ENCODE results near the gene MUC4.

The MUC4 gene, protein sequence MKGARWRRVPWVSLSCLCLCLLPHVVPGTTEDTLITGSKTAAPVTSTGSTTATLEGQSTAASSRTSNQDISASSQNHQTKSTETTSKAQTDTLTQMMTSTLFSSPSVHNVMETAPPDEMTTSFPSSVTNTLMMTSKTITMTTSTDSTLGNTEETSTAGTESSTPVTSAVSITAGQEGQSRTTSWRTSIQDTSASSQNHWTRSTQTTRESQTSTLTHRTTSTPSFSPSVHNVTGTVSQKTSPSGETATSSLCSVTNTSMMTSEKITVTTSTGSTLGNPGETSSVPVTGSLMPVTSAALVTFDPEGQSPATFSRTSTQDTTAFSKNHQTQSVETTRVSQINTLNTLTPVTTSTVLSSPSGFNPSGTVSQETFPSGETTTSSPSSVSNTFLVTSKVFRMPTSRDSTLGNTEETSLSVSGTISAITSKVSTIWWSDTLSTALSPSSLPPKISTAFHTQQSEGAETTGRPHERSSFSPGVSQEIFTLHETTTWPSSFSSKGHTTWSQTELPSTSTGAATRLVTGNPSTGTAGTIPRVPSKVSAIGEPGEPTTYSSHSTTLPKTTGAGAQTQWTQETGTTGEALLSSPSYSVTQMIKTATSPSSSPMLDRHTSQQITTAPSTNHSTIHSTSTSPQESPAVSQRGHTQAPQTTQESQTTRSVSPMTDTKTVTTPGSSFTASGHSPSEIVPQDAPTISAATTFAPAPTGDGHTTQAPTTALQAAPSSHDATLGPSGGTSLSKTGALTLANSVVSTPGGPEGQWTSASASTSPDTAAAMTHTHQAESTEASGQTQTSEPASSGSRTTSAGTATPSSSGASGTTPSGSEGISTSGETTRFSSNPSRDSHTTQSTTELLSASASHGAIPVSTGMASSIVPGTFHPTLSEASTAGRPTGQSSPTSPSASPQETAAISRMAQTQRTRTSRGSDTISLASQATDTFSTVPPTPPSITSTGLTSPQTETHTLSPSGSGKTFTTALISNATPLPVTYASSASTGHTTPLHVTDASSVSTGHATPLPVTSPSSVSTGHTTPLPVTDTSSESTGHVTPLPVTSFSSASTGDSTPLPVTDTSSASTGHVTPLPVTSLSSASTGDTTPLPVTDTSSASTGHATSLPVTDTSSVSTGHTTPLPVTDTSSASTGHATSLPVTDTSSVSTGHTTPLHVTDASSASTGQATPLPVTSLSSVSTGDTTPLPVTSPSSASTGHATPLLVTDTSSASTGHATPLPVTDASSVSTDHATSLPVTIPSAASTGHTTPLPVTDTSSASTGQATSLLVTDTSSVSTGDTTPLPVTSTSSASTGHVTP (N-terminal part only)

GRCh38 chr3:195811756-195812155, at the start of gene MUC4:
Gene MUC4 (minus strand): TSS chr3:195811929. CDS start chr3:195811817, 112 bp downstream.
- DNase-seq (ENCODE audit: low read depth) = no peak

DNA sequence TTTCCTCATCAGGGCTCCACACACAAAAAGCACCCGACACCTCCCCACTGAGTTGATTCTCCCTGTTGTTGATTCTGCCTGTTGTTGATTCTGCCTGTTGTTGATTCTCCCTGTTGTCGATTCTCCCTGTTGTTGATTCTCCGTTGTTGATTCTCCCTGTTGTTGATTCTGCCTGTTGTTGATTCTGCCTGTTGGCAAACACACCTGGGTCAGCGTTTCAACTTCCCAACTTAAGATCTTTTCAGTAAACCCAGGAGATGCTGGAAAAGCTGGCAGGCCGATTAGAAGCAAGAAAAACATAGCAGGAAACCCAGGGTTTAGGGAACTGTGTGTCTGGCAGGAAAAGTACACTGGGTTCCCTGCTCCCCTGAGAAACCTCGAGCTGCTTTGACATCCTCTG, 48.7 kb upstream of the MUC4 start:
- DNase-seq (ENCODE audit: low read depth) = no peak

DNA sequence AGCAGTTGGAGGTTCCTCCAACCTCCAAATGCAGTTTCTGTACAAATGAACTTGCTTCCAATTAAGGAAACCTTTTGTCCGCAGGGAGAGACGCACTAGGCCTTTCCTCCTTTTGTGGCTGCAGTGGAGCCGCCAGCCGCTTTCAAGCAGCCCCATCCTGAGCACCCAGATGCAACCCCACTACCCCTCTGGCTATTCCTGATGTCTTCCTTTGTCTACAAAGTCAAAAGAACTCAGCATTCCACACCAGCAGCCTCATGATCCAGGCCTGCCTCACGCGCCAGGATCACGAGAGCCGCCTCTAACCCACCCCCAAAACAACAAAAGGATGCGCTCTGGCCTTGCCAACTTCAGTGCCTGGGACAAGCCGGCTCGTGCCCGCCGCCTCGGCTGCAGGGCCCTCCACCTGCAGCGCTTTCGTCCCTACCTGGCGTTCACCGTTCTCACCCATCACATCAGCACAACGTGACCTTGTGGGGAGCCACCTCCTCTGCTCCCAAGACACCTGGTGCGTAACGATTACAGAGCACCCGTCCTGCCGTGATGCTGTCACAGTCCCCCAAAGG, 48.2 kb upstream of the MUC4 start:
- no peak for DNase-seq (ENCODE audit: low read depth)

GRCh38 chr3:195859061-195859845, 47.5 kb upstream of the MUC4 start:
- peak; percentile 67 for DNase-seq (ENCODE audit: low read depth)

DNA sequence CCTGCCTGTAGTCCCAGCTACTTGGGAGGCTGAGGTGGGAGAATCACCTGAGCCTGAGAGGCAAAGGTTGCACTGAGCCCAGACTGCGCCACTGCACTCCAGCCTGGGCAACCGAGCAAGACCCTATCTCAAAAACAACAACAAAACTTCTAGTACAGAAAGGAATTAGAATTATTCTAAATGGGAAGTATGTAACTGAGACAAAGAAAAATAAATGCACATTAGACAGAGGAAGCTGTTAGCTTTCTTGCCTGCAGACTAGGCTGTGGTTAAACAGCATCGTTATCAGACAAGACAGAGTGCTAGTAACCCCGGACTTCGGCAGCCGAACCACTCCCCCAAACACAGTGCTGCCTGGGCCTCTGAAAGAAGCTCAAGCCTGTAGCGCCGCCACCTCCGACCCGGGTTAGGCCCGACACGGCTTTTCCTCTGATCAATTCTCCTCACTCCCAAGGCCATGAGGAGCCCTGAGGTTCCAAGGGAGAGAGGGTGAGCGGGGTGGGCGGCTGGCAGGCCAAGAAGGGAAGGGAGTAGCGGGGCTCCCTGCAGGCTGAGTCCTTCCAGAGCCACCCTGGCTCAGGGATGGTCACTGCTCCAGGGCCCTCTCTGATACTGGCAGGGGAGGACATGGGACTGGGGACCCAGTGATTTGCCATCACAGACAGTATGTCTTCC, 44.8 kb upstream of the MUC4 start:
- DNase-seq (ENCODE audit: low read depth) = no peak

DNA sequence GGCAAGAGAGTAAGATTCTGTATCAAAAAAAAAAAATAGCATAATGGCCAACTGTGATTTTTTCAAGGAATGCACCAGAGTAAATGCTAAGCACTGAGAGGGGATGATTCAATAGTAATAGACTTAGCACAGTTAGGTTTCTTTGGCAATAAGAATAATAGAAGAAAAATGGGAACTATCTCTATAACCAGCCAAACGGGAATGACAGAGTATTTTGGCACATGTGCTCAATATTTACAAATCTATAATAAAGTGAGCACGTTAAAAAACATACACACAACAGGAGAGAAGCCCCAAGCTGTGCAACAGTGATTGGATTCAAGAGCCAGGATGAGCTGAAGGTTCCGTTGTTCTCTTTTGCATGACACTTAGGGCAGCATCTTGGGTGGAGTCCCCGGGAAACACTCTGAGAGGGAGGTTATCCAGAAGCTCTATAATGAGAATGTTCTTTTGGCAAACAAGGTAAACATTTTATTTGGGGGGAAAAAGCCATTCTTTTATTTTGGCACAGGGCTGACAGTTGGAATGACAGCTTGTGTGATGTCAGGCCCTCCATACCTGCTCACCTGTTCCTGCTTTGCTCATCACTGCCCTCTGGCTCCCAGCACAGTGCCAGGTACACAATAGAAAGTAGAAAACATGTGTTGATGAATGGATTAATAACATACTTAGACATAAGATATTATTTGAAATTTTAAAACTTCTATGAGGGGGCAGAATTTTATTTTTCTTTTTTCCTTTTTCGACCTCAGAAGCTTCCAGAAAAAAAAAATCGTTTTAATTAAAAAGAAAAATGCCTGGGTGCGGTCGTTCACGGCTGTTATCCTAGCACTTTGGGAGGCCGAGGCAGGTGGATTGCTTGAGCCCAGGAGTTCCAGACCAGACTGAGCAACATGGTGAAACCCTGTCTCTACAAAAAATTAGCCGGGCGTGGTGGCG, 44.0 kb upstream of the MUC4 start:
- DNase-seq (ENCODE audit: low read depth) = no peak

DNA sequence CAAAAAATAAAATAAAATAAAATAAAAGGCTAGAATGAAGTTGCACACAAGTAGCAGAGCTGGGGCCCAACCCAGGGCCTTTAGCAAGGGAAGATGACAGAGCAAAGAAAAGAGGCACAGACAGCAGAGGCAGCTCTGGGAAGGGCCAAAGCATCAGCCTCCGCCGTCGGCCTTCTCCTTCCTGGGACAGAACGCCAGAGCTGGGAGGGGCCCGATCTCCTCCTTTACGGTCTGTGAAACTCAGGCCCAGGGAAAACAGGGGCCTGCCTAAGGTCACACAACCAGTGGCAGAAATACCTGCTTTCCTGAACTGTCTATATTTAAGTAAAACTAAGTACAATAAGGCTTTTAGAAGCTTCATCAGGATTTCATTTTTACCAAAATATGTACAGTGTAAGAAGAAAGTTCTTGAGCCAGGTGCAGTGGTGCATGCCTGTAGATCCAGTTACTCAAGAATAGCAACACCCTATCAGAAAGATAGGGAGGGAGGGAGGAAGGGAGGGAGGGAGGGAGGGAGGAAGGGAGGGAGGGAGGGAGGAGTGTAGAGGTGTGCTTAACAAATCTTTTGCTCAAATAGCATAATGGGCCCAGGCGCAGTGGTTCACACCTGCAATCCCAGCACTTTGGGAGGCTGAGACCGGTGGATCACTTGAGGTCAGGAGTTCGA, 43.0 kb upstream of the MUC4 start:
- no peak for DNase-seq (ENCODE audit: low read depth)

GRCh38 chr3:195853996-195854395, 42.3 kb upstream of the MUC4 start:
- no peak for DNase-seq (ENCODE audit: low read depth)

DNA sequence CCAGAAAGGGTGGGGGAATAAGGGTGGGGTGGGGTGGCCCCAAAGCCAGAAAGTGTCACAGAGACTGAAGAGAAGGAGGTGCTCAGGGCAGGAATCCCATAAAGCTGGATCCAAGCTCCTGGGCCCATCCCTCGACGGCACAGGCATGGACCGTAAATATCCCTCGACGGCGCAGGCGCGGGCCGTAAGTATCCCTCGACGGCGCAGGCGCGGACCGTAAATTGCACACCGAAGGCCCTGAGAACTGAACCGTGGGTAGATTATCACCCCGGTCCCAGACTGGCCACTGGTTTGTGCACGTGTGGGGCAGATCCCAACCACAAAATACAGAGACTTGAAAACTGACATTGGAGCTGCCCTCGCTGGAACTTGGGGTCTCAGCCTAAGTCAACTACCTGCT, 41.3 kb upstream of the MUC4 start:
- DNase-seq (ENCODE audit: low read depth) = no peak

- peak; percentile 84 for DNase-seq (ENCODE audit: low read depth)
These were observed 39.3 kb upstream of the MUC4 start for GRCh38 chr3:195850857-195851543.

DNA sequence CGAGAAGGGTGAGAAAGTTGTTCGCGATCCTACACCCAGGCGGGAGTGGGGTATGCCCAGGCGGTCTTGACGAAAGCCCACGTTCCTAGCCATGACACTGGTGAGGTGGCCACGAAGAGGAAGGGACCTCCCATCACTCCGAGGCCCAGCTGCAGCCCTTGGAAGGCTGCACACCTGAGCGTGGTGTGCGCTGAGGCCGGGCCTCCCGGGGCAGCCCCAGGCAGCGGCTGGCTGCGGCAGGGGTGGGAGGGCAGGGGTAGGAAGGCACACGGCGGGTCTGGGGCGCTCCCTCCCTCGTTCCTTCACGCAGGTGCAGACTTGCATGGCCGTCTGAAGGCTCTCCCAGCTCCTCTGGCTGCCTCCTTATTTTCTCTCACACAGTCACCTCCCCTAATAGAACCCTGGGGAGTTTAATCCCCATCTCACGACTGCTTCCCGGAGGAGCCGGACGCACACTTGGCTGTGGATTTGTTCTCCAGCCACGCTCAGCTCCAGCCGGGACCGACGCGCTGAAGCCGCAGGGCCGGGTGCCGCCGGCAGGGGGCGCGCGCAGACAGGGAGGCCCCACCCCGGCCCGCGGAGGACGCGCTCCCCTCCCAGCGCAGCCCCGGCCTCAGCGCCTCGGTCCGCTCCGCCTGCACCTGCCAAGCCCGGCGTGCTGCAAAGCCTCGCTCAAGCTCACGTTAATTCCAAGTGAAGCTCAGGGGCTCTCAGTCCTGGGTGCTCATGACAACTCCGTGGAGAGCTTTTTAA, 37.8 kb upstream of the MUC4 start:
- DNase-seq (ENCODE audit: low read depth) = no peak

DNA sequence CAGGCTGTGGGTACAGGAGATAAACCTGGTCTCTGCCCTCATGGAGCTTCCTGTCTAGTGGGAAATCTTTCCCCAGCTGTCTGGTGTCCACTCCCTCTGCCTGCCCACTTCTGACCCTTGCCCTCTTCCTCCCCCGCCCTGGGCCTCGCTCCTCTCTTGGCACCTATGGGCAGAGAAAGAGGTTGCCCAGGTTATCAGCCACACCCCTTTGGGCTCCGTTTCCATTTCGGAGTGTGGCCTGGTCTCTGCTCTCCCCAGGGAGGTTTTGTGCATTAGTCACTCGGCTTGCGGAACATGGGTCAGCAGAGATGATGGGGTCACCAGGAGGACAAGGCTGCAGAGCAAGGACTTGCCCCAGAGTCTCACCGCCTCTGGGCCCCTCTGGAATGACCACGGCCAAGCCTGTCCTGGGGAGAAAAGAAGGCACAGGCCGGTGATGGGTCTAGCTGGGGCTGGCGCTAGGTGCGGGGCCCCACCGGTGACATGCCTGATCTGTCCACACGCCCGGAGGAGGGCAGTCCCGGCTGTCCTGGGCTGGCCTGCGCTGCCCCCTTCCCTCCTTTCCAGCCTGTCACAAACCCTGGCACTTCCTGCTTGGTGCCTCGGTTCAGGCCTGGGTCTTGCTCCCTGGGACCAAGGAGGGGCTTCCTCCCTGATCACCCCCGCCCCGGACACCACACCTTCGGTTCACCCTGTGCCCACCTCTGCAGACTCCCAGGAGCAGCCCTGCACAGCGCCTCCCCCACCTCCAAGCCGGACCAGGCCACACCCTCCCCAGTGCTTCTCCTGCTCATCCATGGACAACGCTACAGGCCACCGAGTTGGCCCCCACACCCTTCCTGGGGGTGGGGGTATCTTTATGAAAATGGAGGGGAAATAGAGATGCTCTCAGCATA, 35.6 kb upstream of the MUC4 start:
- no peak for DNase-seq (ENCODE audit: low read depth)

- DNase-seq (ENCODE audit: low read depth) = no peak
These were observed 33.8 kb upstream of the MUC4 start for GRCh38 chr3:195845483-195845882.

- no peak for DNase-seq (ENCODE audit: low read depth)
These were observed 33.0 kb upstream of the MUC4 start for GRCh38 chr3:195844671-195845218.

DNA sequence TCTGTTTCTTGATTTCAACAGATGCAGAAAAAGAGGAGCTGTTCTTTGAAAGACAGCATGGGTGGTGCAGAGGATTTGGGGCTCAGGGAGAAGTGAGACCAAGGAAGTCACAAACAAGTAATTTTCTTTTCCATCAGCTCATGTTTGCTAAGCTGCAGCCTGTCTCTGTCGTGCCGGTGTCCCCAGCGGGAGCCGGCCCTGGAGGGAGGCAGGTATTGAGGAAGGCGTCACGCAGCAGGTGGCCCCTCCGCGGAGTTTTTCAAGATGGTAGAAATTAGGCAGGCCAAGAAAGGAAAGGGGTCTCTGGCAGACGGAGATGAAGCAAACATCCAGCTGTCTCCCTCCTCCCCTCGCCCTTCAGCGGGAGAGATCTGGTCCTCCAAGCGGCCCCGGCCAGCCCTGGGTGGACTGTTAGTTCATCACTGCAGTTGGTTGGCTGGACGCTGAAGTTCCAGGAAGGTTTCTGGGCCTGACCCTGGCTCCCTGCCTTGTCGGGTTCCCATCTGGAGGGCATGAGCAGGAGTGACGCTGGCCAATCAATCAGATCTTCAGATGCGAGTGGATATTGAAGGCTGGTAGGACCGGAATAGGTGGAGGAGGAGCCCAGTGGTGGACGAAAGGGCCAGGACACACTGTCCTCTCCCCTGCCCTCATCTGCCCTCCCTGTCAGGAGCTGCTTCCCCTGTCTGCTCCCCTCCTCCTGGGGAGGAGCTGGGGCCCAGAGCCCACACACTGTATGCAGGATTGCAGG, 27.7 kb upstream of the MUC4 start:
- no peak for DNase-seq (ENCODE audit: low read depth)
